ENCODE results near the gene ANXA2.

- TF ChIP-seq CTCF (IDR thresholded peaks at IDR 0.05; ENCODE audit: low read depth, low read length), result no peak
- no peak for TF ChIP-seq EZH2phosphoT487 (IDR thresholded peaks at IDR 0.05; ENCODE audit: low read depth)
Measured at GRCh38 chr15:60373745-60374144, 24.0 kb downstream of the ANXA2 start.

Measured in OCI-LY3 (cell line).